GM12878 (cell line): ENCODE measurements around the gene ANKRD31.

Source experiments
- CBX5 ChIP-seq: sonication (generic); IDR thresholded peaks from 2 replicates; pipeline ENCODE4 v1.6.1; 2016; ENCODE audit warnings: low read depth, moderate library complexity, mild to moderate bottlenecking, inconsistent platforms
- CEBPB ChIP-seq, 2 experiments: fragments of 150-350 bp in 1 of 2; IDR thresholded peaks; 2 replicates each; pipeline ENCODE4 v1.6.1; 2012 to 2014; ENCODE audit warnings: low read depth in 2 of 2, low read length in 2 of 2, borderline replicate concordance in 1 of 2, inconsistent platforms in 1 of 2
- CHD2 ChIP-seq: IDR thresholded peaks from 2 replicates; pipeline ENCODE4 v1.6.1; 2011; ENCODE audit warnings: low read depth, low read length, improper control_type of control experiment, borderline replicate concordance
- CTCF ChIP-seq, 3 experiments: IDR thresholded peaks in 2 of 3; conservative IDR thresholded peaks in 1 of 3; 2 replicates each; pipeline ENCODE4 v1.5.1; 2011; ENCODE audit warnings: low read depth in 3 of 3, low read length in 3 of 3, mild to moderate bottlenecking in 3 of 3, control low read depth in 2 of 3, moderate library complexity in 2 of 3, inconsistent platforms in 1 of 3, mixed read lengths in 1 of 3; ENCODE audit not compliant: control insufficient read depth in 2 of 3, insufficient read depth in 1 of 3; ENCODE audit errors: extremely low read depth in 1 of 3
- FOXM1 ChIP-seq: IDR thresholded peaks from 2 replicates; pipeline ENCODE4 v1.6.1; 2012; ENCODE audit warnings: low read depth, mild to moderate bottlenecking, inconsistent platforms, low read length, moderate library complexity
- HDAC6 ChIP-seq: fragments of 200-600 bp; sonication (generic); IDR thresholded peaks from one replicate; pipeline ENCODE4 v1.8.0; 2017; ENCODE audit warnings: antibody characterized with exemption; ENCODE audit not compliant: unreplicated experiment
- MAX ChIP-seq: IDR thresholded peaks from 2 replicates; pipeline ENCODE4 v1.6.1; 2012; ENCODE audit warnings: low read depth, low read length, improper control_type of control experiment
- NFYB ChIP-seq: IDR thresholded peaks from 2 replicates; pipeline ENCODE4 v1.6.1; 2011; ENCODE audit warnings: low read depth, mild to moderate bottlenecking, low read length, improper control_type of control experiment, moderate library complexity; ENCODE audit not compliant: insufficient read depth
- POLR2A ChIP-seq: IDR thresholded peaks from 2 replicates; pipeline ENCODE4 v1.6.1; 2011; ENCODE audit warnings: low read depth, mild to moderate bottlenecking, low read length
- POLR2AphosphoS5 ChIP-seq: IDR thresholded peaks from 2 replicates; pipeline ENCODE4 v1.6.1; 2011; ENCODE audit warnings: mild to moderate bottlenecking, low read length, inconsistent platforms
- RB1 ChIP-seq: fragments of 450-650 bp; formaldehyde crosslinking; IDR thresholded peaks from 2 replicates; pipeline ENCODE4 v1.6.1; 2017; ENCODE audit warnings: mild to moderate bottlenecking, borderline replicate concordance
- RUNX3 ChIP-seq: IDR thresholded peaks from 2 replicates; pipeline ENCODE4 v1.6.1; 2012; ENCODE audit warnings: low read length, inconsistent platforms
- SP1 ChIP-seq: IDR thresholded peaks from one replicate; pipeline ENCODE4 v1.6.1; 2011; ENCODE audit warnings: low read depth, low read length

GRCh38 chr5:75225506-75225905, 11.2 kb downstream of the ANKRD31 start:
- no peak for TF ChIP-seq POLR2A
- TF ChIP-seq CHD2: no peak
- no peak for TF ChIP-seq SP1
- TF ChIP-seq CEBPB (IDR thresholded peaks at IDR 0.05; ENCODE audit: borderline replicate concordance in 1 of 2, low read depth in 2 of 2, low read length in 2 of 2): no peak
- TF ChIP-seq NFYB: no peak
- no peak for TF ChIP-seq CTCF (IDR thresholded peaks at IDR 0.05 in 2 of 3, conservative IDR thresholded peaks at IDR 0.05 in 1 of 3; ENCODE audit: control insufficient read depth in 2 of 3, extremely low read depth in 1 of 3, insufficient read depth in 1 of 3, low read depth in 3 of 3, low read length in 3 of 3)
- TF ChIP-seq RB1: no peak
- no peak for TF ChIP-seq POLR2AphosphoS5
- TF ChIP-seq CBX5: no peak
- no peak for TF ChIP-seq FOXM1
- no peak for TF ChIP-seq HDAC6
- no peak for TF ChIP-seq MAX
- TF ChIP-seq RUNX3: no peak
